Activated CD4-positive, alpha-beta T cell treated with anti-CD3 and anti-CD28 coated beads for 48 hours (primary cell): ENCODE measurements around the gene RAPGEF1.
A peak's percentile ranks its signal among the peaks of the same experiment; 100 is the strongest.
"Not testable (repeated sequence)": the region's sequence is repeated elsewhere in the genome, so short reads cannot be mapped to it uniquely, and the experiment has no call there.

Experiments used
- DNase-seq: peaks from one replicate; pipeline ENCODE4 v3.0.0-alpha.2; 2020

The RAPGEF1 gene

GRCh38 chr9:131578021-131578420 is 161.9 kb downstream of the RAPGEF1 start:
- no peak for DNase-seq

GRCh38 chr9:131577005-131578000 is 162.6 kb downstream of the RAPGEF1 start:
- DNase-seq, result no peak

- no peak for DNase-seq
Observed at GRCh38 chr9:131575946-131576853, 163.7 kb downstream of the RAPGEF1 start.

GRCh38 chr9:131574730-131575640 is 164.9 kb downstream of the RAPGEF1 start:
- DNase-seq, result no peak

- no peak for DNase-seq
Observed at GRCh38 chr9:131567910-131568309, 172.0 kb downstream of the RAPGEF1 start.

GRCh38 chr9:131566158-131566557 is 173.7 kb downstream of the RAPGEF1 start:
- no peak for DNase-seq

- no peak for DNase-seq
Observed at GRCh38 chr9:131565369-131565768, 174.5 kb downstream of the RAPGEF1 start.

GRCh38 chr9:131562032-131562959 is 177.6 kb downstream of the RAPGEF1 start:
- no peak for DNase-seq

- no peak for DNase-seq
Observed at GRCh38 chr9:131559421-131560000, 180.4 kb downstream of the RAPGEF1 start.

GRCh38 chr9:131557855-131558548 is 181.9 kb downstream of the RAPGEF1 start:
- no peak for DNase-seq

- no peak for DNase-seq
Observed at GRCh38 chr9:131555841-131556673, 183.8 kb downstream of the RAPGEF1 start.

- DNase-seq, result no peak
Observed at GRCh38 chr9:131554843-131555351, 185.0 kb downstream of the RAPGEF1 start.

- no peak for DNase-seq
Observed at GRCh38 chr9:131554087-131554842, 185.6 kb downstream of the RAPGEF1 start.

GRCh38 chr9:131552030-131552429 is 187.8 kb downstream of the RAPGEF1 start:
- DNase-seq, result no peak

GRCh38 chr9:131550465-131550864 is 189.4 kb downstream of the RAPGEF1 start:
- not testable (repeated sequence) for DNase-seq

- DNase-seq, result not testable (repeated sequence)
Observed at GRCh38 chr9:131549186-131549585, 190.7 kb downstream of the RAPGEF1 start.

GRCh38 chr9:131546336-131547084 is 193.4 kb downstream of the RAPGEF1 start:
- peak; percentile 45 for DNase-seq
